NCI-H2196 (cell line): ENCODE measurements around the gene SCYL1.

Experiments
- DNase-seq: peaks from one replicate; lab custom pipeline; 2025; ENCODE audit not compliant: unreplicated experiment; lab: John Stamatoyannopoulos, UW

Gene SCYL1

DNA sequence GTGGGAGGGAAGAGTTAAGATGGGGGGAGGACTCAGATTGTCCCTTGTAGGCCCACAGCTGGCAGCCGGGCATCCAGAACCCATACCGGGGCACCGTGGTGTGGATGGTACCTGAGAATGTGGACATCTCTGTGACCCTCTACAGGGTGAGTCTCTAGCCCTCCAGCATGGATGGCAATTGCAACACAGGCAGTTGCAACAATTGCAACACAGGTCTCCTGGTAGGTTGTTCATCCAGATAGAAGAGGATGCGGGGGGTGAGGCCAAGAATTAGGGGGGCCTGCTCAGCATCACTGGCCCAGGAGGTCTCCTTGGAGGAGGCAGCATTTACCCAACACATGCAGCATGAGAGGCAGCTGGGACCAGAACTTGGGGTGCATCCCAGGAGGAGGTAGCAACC, 54.4 kb downstream of the SCYL1 start:
- DNase-seq, result no peak

DNA sequence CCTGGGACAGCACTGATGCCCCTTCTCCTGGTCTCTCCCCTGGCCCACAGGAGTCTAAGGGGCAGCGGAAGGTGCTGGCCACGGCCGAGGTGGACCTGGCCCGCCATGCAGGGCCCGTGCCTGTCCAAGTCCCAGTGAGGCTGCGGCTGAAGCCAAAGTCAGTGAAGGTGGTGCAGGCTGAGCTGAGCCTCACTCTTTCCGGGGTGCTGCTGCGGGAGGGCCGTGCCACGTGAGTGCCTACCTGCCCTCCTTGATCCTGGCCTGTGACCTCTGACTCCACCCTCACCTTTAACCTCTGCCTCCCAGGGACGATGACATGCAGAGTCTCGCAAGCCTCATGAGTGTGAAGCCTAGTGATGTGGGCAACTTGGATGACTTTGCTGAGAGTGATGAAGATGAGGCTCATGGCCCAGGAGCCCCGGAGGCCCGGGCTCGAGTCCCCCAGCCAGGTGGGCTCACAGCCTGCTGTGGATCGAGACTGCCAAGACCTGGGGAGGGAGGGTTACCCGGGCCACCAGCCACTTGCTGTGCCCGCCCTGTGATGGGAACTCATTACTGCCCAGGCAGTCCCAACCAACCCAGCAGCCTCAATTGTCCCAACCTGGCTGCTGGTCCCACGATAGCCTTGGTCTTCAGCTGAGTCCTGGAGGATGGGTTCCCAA, 55.3 kb downstream of the SCYL1 start:
- DNase-seq, result no peak

DNA sequence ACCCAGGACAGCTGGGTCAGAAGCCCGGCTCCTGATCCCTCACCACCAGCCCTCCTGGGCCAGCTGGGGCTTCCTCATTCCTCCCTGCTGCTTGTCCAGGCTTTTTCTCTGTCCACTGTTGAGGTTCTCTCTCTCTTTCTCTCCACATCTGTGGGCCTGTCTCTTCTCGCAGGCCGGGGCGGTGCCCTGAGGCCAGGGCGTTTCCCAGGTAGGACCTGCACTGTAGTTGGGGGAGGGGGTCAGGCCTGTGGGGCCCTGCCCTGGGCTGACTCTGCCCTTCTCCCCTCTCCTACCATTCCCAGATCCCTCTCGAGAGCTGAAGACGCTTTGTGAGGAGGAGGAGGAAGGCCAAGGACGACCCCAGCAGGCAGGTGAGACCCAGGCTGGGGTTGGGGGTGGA, 55.9 kb downstream of the SCYL1 start:
- DNase-seq, result no peak

DNA sequence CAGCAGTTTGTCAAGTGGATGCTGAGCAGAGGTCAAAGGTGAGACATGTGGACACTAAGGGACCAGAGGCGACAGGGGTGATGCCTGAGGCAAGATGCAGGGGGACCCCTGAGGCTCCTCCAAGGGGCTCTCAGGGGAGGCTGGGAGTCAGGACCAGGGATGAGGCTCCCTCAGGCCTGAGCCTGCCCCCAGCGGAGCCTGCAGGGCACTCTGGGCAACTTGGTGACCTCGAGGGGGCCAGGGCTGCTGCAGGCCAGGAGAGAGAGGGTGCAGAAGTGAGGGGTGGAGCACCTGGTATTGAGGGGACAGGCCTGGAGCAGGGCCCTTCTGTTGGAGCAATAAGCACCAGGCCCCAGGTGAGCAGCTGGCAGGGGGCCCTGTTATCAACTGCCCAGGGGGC, 57.0 kb downstream of the SCYL1 start:
- no peak for DNase-seq

- DNase-seq, result no peak
These were observed 58.7 kb downstream of the SCYL1 start for GRCh38 chr11:65583589-65583988.

DNA sequence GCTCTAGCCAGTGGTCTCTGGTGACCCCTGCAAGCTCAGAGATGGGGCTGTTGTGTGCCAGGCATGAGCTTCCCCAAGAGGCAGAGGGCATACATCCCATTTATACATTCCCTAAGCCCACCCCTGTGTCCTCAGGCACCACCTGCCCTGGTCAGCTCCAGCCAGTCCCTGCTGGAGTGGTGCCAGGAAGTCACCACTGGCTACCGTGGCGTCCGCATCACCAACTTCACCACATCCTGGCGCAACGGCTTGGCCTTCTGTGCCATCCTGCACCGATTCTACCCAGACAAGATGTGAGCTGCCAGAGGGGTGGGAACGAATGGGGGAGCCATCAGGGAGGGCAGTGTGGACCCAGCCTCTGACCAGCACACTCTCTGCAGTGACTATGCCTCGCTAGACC, 59.2 kb downstream of the SCYL1 start:
- no peak for DNase-seq

DNA sequence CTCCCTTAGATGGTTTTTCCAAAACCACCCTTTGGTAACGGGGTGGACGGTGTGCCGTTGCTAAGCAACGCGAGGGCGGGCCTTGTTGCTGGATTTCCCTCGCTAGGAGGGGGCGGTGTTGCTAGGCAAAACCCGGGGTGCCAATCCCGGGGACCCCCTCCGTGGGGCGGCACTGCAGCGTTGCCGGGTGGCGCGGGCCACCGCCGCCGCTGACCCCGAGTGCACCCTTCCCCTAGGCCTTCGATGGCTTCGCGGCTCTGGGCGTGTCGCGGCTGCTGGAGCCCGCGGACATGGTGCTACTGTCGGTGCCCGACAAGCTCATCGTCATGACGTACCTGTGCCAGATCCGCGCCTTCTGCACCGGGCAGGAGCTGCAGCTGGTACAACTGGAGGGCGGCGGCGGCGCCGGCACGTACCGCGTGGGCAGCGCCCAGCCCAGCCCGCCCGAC, 59.9 kb downstream of the SCYL1 start:
- no peak for DNase-seq

DNA sequence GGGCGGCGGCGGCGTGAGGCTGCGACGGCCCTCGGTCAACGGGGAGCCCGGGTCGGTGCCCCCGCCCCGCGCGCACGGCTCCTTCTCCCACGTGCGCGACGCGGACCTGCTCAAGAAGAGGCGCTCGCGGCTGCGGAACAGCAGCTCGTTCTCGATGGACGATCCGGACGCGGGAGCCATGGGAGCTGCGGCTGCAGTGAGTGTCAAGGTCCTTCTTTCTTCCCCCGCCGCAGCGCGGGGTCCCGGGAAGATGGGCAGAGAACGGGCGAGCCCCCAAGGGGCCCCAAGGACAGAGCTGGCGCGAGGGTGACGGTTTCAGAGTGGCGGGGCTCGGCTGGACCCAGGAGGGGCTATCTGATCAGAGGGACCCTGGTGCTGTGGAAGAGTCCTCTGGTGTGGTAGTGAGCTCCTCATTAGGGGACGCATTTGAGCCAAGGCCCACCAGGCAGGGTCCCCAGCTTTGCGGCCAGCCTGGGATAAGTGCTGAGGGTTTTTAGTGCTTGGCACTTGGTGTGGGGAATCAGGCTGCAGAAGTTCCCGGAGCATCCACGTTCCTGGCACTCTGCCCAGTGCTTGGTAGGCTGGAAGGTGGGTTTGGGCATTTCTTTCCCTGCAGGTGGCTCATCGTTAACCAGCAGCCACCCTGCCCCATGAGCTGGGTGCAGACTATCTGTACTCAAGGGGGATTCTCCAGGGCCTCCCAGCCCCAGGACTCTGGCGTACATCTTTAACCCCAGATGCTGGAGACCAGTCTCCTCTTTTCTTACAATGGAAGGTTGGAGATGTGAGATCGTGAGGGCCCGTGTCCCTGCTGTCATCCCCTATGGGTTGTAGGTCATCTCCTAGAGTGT, 60.7 kb downstream of the SCYL1 start:
- no peak for DNase-seq

- no peak for DNase-seq
These were observed 61.4 kb downstream of the SCYL1 start for GRCh38 chr11:65586247-65586630.

- DNase-seq, result no peak
These were observed 61.8 kb downstream of the SCYL1 start for GRCh38 chr11:65586676-65587075.
